Loucy (cell line): ENCODE data around the gene ANK3.
A peak's percentile ranks its signal among the peaks of the same experiment; 100 is the strongest.

Source experiments
- CTCF ChIP-seq: fragments of 200-600 bp; sonication (generic); conservative IDR thresholded peaks from 2 replicates; pipeline ENCODE4 v1.5.1; 2014; ENCODE audit warnings: mild to moderate bottlenecking, antibody characterized with exemption, low read length
- EZH2phosphoT487 ChIP-seq: fragments of 200-600 bp; IDR thresholded peaks from 2 replicates; pipeline ENCODE4 v1.6.1; 2018; ENCODE audit warnings: antibody characterized with exemption, mild to moderate bottlenecking, moderate library complexity, borderline replicate concordance

- TF ChIP-seq CTCF (peak; percentile 82), EZH2phosphoT487 (no peak)
Observed at GRCh38 chr10:60032723-60033122, 357.0 kb downstream of the ANK3 start.
